ENCODE measurements around the gene PDE9A.

- TF ChIP-seq CTCF (IDR thresholded peaks at IDR 0.05) (no peak), POLR2A (IDR thresholded peaks at IDR 0.05) (no peak)
Measured at GRCh38 chr21:42695697-42696380, 42.4 kb downstream of the PDE9A start.
